ENCODE measurements around the gene EPB41L4A. TPM values are rescaled to one million over a fixed set of nuclear protein-coding genes. Genes with fewer than 3 reads are reported as not detected.
"Not testable (repeated sequence)": the region's sequence is repeated elsewhere in the genome, so short reads cannot be mapped to it uniquely, and the experiment has no call there.

The EPB41L4A gene
- total RNA-seq, 1 donor from 2014 or later: 18.0 TPM

- intact Hi-C loops (cut with DNase I): no loop called here
- DNase-seq (ENCODE audit: low spot score): no peak
Observed at GRCh38 chr5:112371067-112371466, 48.0 kb downstream of the EPB41L4A start.

GRCh38 chr5:112367400-112367799, 51.7 kb downstream of the EPB41L4A start:
- no peak for DNase-seq (ENCODE audit: low spot score)
- intact Hi-C loops (cut with DNase I): loop anchor here (5.0 kb wide), 1 partner anchor 35 kb away; no protein-coding TSS in a partner anchor

- intact Hi-C loops (cut with DNase I): loop anchor here (5.0 kb wide), 1 partner anchor 35 kb away; no protein-coding TSS in a partner anchor
- DNase-seq (ENCODE audit: low spot score): no peak
Observed at GRCh38 chr5:112366987-112367386, 52.1 kb downstream of the EPB41L4A start.

GRCh38 chr5:112360740-112361139, 58.3 kb downstream of the EPB41L4A start:
- DNase-seq (ENCODE audit: low spot score); intact Hi-C loops (cut with DNase I): not testable (repeated sequence)

DNA sequence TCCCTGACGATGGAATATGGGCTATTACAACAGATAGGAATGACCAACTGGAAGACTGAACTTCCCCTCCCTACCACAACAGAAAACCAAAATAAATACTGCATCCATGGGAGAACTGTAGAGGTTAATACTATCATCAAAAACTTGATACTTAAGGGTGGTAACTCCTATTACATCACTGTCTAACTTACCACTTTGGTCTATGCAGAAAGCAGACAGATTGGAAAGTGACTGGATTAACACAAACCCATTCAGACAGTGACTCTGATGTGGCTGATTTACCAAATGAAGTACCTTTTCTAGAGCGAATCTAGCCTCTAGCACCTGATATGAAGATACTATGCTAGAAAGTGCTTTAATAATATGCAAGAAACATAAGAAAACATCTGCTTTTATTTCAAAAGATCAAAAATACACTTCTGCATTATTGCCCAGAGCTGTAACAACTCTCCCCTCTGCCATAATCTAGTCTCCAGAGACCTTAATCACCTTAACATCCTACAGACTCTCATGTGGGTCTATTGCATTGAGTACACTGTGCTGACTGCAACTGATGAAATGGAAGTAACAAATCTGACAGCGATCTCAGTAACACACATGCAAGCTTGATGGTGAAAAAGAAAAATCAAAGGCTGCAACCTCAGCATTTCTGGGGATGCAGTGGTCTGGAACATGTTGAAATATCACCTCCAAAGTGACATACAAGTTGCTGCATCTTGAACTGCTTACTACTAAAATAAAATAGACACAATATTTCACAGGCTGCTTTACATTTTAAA, 62.7 kb downstream of the EPB41L4A start:
- DNase-seq (ENCODE audit: low spot score): no peak
- intact Hi-C loops (cut with DNase I): no loop called here

- intact Hi-C loops (cut with DNase I): no loop called here
Observed at GRCh38 chr5:112355058-112355685, 63.9 kb downstream of the EPB41L4A start.

DNA sequence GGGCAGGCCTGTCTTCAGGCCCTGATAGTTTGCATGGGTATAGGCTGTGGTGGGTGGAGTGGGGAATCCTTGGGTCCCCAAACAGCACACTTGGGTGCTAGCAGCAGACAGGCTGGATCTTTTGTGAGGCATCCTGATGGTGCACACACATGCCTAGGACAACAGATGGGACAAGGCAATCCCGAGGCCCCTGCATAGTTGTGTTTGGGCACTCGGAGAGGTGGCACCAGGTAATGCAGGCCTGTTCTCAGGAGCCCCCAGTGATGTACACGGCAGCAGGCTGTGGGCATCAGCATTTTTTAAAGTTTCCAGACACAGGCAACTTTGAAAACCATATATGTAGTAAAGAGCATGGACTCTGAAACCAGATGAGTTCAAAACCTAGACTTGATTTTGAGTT, 65.4 kb downstream of the EPB41L4A start:
- intact Hi-C loops (cut with DNase I): no loop called here
- DNase-seq (ENCODE audit: low spot score): no peak

More at GRCh38 chr5:112355058-112355685, 63.9 kb downstream of the EPB41L4A start:
- no peak for DNase-seq (ENCODE audit: low spot score)

DNA sequence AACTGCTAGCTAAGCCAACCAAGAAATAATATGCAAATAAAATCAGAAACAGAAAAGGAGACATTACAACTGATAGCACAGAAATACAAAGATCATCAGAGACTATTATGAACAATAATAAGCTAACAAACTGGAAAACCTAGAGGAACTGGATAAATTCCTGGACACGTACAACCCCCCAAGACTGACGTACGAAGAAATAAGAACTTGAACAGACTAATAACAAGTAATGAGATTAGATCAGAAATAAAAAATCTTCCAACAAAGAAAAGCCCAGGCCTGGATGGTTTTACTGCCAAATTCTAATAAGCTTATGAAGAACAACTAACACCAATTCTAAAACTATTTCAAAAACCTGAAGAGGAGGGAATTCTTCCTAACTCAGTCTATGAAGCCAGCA, 67.9 kb downstream of the EPB41L4A start:
- no peak for DNase-seq (ENCODE audit: low spot score)
- intact Hi-C loops (cut with DNase I): no loop called here

GRCh38 chr5:112350626-112351025, 68.5 kb downstream of the EPB41L4A start:
- DNase-seq (ENCODE audit: low spot score): no peak
- intact Hi-C loops (cut with DNase I): no loop called here

DNA sequence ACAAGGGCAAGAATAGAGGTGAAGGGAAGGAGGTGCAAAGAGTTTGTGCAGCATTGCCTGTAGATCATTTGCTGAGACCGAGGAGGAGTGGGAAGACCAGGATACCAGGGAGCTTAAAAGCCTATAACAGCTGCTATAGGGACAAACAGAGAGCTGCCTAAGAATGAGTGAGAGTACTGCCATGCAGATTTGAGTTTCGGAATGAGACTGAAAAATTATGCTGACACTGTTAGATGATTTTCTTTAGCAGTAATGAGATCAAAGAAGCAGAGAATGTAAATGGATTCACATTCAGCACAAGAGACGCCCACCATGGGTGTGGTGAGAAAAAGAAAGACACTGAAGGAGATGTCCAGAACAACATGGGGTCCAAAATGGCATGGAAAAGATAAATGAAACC, 69.7 kb downstream of the EPB41L4A start:
- DNase-seq (ENCODE audit: low spot score): no peak
- intact Hi-C loops (cut with DNase I): no loop called here

- intact Hi-C loops (cut with DNase I): no loop called here
- DNase-seq (ENCODE audit: low spot score): no peak
Observed at GRCh38 chr5:112348915-112349314, 70.2 kb downstream of the EPB41L4A start.

DNA sequence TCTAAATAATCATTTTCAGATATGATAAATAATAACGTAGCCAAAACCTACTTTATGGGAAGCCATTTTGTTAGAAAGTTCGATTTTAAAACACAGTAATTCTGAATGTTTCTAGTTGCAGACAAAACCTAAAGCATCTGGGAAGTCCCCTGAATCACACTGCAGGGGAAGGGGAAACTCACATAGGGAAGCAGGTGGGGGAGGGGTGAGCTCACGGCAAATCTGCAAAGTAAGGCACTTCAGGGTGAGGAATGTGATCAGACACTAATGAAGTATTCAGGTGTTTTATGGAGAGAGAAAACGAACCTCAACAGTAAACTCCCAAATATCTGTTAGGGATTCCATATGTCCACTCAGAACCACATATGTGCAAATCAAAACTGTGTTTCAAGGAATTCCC, 70.7 kb downstream of the EPB41L4A start:
- intact Hi-C loops (cut with DNase I): no loop called here
- DNase-seq (ENCODE audit: low spot score): no peak

- no peak for DNase-seq (ENCODE audit: low spot score)
- intact Hi-C loops (cut with DNase I): no loop called here
Observed at GRCh38 chr5:112346411-112347044, 72.5 kb downstream of the EPB41L4A start.

DNA sequence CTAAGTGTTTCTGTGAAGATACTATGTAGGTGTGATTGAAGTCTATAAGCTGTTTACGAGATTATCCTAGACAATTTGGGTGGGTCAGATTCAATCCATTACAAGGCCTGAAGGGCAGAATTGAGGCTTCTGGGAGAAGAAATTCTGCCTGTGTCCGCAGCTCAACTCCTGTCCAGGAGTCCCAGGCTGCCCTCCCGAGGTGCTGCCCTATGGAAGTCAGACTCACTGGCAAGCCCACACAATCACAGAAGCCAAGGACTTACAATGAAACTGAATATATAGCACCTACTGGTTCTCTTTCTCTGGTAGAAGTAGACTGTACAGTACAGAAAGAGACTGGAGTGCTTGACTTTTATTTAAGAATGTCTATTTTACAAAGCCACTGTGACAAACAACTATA, 74.5 kb downstream of the EPB41L4A start:
- DNase-seq (ENCODE audit: low spot score): no peak
- intact Hi-C loops (cut with DNase I): no loop called here

- DNase-seq (ENCODE audit: low spot score): no peak
- intact Hi-C loops (cut with DNase I): no loop called here
Observed at GRCh38 chr5:112342389-112342788, 76.7 kb downstream of the EPB41L4A start.

DNA sequence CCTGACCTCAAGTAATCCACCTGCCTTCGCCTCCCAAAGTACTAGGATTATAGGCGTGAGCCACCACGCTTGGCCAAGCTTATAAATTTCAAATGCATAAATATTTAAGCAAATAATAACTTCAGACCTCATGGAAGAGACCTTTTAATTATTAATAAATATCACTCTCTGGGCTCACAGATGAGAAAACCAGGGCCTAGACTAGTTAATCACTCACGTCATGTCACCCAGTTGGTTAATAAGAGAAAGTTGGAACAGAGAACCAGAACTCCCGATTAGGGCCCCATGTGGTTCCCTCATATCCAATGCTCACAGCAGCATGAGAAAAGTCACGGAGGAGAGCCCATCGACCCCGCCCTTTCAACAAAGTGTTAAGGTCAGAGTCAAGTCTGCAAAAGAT, 79.3 kb downstream of the EPB41L4A start:
- intact Hi-C loops (cut with DNase I): loop anchor here (2.0 to 5.0 kb wide), 2 partner anchors 47 to 79 kb away; partner anchors contain the start of gene EPB41L4A
- no peak for DNase-seq (ENCODE audit: low spot score)

GRCh38 chr5:112338681-112339337, 80.3 kb downstream of the EPB41L4A start:
- DNase-seq (ENCODE audit: low spot score): no peak
- intact Hi-C loops (cut with DNase I): loop anchor here (2.0 to 5.0 kb wide), 2 partner anchors 47 to 80 kb away; partner anchors contain the start of gene EPB41L4A

- intact Hi-C loops (cut with DNase I): loop anchor here (5.0 kb wide), 1 partner anchor 34 kb away; no protein-coding TSS in a partner anchor
- no peak for DNase-seq (ENCODE audit: low spot score)
Observed at GRCh38 chr5:112333331-112333781, 85.7 kb downstream of the EPB41L4A start.

DNA sequence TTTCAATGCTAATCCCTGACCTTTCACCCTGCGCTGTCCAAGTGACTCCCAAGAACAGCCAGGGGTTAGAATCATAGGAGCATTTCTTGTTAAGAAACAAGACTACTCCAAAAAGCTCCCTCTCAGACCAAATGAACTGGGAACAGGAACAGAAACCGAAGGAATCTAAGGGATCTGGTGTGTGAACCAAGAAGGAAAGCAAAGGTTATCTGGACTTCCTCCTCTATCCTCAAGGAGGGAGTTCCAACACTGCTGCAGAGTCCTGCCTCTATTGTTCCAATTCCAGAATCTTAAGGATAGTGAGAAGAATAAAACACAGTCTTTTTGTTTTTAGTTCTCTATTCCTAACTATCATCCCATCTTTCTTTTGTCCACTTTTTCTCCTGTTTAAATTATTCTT, 87.2 kb downstream of the EPB41L4A start:
- no peak for DNase-seq (ENCODE audit: low spot score)
- intact Hi-C loops (cut with DNase I): loop anchor here (5.0 kb wide), 1 partner anchor 35 kb away; no protein-coding TSS in a partner anchor
